SU-DHL-6 (cell line): ENCODE measurements around the gene EPHB6.

Source experiments
- H2AFZ ChIP-seq: fragments of 200-600 bp; sonication (generic); 2 replicates; pipeline ENCODE4 v1.6.1; 2014; ENCODE audit warnings: low read depth, mild to moderate bottlenecking, moderate library complexity, mixed read lengths, antibody characterized with exemption, low read length; ENCODE audit not compliant: severe bottlenecking
- H3F3A ChIP-seq: fragments of 200-600 bp; shearing (Covaris generic); 2 replicates; pipeline ENCODE4 v1.6.0; 2016; ENCODE audit warnings: antibody characterized with exemption, mild to moderate bottlenecking; ENCODE audit not compliant: insufficient read depth
- H3K27ac ChIP-seq: fragments of 200-600 bp; sonication (generic); 2 replicates; pipeline ENCODE4 v1.5.1; 2016; ENCODE audit warnings: low read depth, mild to moderate bottlenecking, low read length, moderate library complexity, mixed read lengths
- H3K27me3 ChIP-seq: fragments of 200-600 bp; sonication (generic), shearing (Covaris generic); 2 replicates; pipeline ENCODE4 v1.6.0; 2014; ENCODE audit warnings: mild to moderate bottlenecking, low read length
- H3K36me3 ChIP-seq: fragments of 200-600 bp; sonication (generic); 2 replicates; pipeline ENCODE4 v1.6.1; 2014; ENCODE audit warnings: mild to moderate bottlenecking, low read length, mixed read lengths
- H3K4me2 ChIP-seq: fragments of 300-600, 200-600 bp; shearing (Covaris generic), sonication (generic); 2 replicates; pipeline ENCODE4 v1.6.0; 2014; ENCODE audit warnings: low read length, low read depth, mild to moderate bottlenecking; ENCODE audit not compliant: poor library complexity, severe bottlenecking
- H3K4me3 ChIP-seq: fragments of 200-600 bp; sonication (generic); 2 replicates; pipeline ENCODE4 v1.5.1; 2014; ENCODE audit warnings: antibody characterized with exemption, low read length, mild to moderate bottlenecking, mixed read lengths; ENCODE audit not compliant: insufficient read depth, poor library complexity, severe bottlenecking
- H3K79me2 ChIP-seq: fragments of 200-600 bp; sonication (generic); 2 replicates; pipeline ENCODE4 v1.6.1; 2014; ENCODE audit warnings: mild to moderate bottlenecking, low read length, moderate library complexity; ENCODE audit not compliant: insufficient read depth
- H3K9ac ChIP-seq: fragments of 200-600 bp; sonication (generic); 2 replicates; pipeline ENCODE4 v1.7.0; 2014; ENCODE audit warnings: mild to moderate bottlenecking, low read length
- H3K9me2 ChIP-seq: fragments of 200-600 bp; sonication (generic); replicated peaks from 2 replicates; pipeline ENCODE4 v1.6.1; 2014; ENCODE audit warnings: low read length; ENCODE audit not compliant: insufficient read depth
- H3K9me3 ChIP-seq: fragments of 200-600 bp; sonication (generic); 2 replicates; pipeline ENCODE4 v1.6.1; 2014; ENCODE audit warnings: low read length, mixed read lengths; ENCODE audit not compliant: insufficient read depth
- H4K20me1 ChIP-seq: fragments of 200-600 bp; sonication (generic); 2 replicates; pipeline ENCODE4 v1.6.1; 2014; ENCODE audit warnings: low read depth, mild to moderate bottlenecking, antibody characterized with exemption, low read length, moderate library complexity, mixed read lengths
- CTCF ChIP-seq: fragments of 200-600 bp; sonication (generic); IDR thresholded peaks from one replicate; pipeline ENCODE4 v1.5.1; 2017; ENCODE audit warnings: antibody characterized with exemption, mild to moderate bottlenecking, low read length, moderate library complexity; ENCODE audit not compliant: insufficient read depth, poor library complexity, severe bottlenecking
- EZH2phosphoT487 ChIP-seq: fragments of 200-600 bp; sonication (generic), shearing (Covaris generic); conservative IDR thresholded peaks from 2 replicates; pipeline ENCODE4 v1.6.1; 2018; ENCODE audit warnings: mild to moderate bottlenecking, antibody characterized with exemption, low read length, moderate library complexity, mixed read lengths

Gene EPHB6

GRCh38 chr7:142885311-142886230 is 30.7 kb downstream of the EPHB6 start, which contains the start of gene TRPV6:
TSS of gene TRPV6 (minus strand) at chr7:142885745.
- Histone ChIP-seq H3K9ac (no peak within 1 kb of the TSS), H3K9me2 (no peaks in the 10 kb centered on the region), H3K4me2 (no peak within 1 kb of the TSS), H2AFZ (no peak within 1 kb of the TSS), H3K4me3 (no peak within 1 kb of the TSS), H3K27ac (no peak within 1 kb of the TSS), H3F3A (no peaks in the 10 kb centered on the region), H3K36me3 (no peaks in the 10 kb centered on the region), H3K79me2 (no peaks in the 10 kb centered on the region), H3K9me3 (no peaks in the 10 kb centered on the region), H3K27me3 (no peaks in the 10 kb centered on the region), H4K20me1 (no peaks in the 10 kb centered on the region)
- TF ChIP-seq CTCF (no peak), EZH2phosphoT487 (no peak)

- Histone ChIP-seq H3K27me3 (no peaks in the 10 kb centered on the region), H3K27ac (no peak overlapping the region), H3K9ac (no peak overlapping the region), H4K20me1 (no peaks in the 10 kb centered on the region), H3K4me3 (no peak overlapping the region), H2AFZ (no peak overlapping the region), H3K36me3 (no peaks in the 10 kb centered on the region), H3K4me2 (no peak overlapping the region), H3K79me2 (no peaks in the 10 kb centered on the region), H3K9me2 (no peaks in the 10 kb centered on the region), H3F3A (no peaks in the 10 kb centered on the region), H3K9me3 (no peaks in the 10 kb centered on the region)
- TF ChIP-seq CTCF, result no peak
These were observed 32.0 kb downstream of the EPHB6 start for GRCh38 chr7:142886866-142887265.

- Histone ChIP-seq H3K4me3 (no peak overlapping the region), H3F3A (no peaks in the 10 kb centered on the region), H3K36me3 (no peaks in the 10 kb centered on the region), H3K27ac (no peak overlapping the region), H2AFZ (no peak overlapping the region), H3K9me3 (no peaks in the 10 kb centered on the region), H3K79me2 (no peaks in the 10 kb centered on the region), H3K4me2 (no peak overlapping the region), H3K9me2 (no peaks in the 10 kb centered on the region), H3K27me3 (no peaks in the 10 kb centered on the region), H3K9ac (no peak overlapping the region), H4K20me1 (no peaks in the 10 kb centered on the region)
- no peak for TF ChIP-seq CTCF
- no peak for TF ChIP-seq EZH2phosphoT487
These were observed 32.6 kb downstream of the EPHB6 start for GRCh38 chr7:142887282-142888015.
